H1 (cell line): ENCODE results near the gene PRDX5. TPM values are rescaled to one million over a fixed set of nuclear protein-coding genes. Genes with fewer than 3 reads are reported as not detected.

Experiments
- ATF2 ChIP-seq: IDR thresholded peaks from 2 replicates; pipeline ENCODE4 v1.6.1; 2012; ENCODE audit warnings: low read length, inconsistent platforms
- BACH1 ChIP-seq: IDR thresholded peaks from 2 replicates; pipeline ENCODE4 v1.6.1; 2012; ENCODE audit warnings: low read length, improper control_type of control experiment
- BCL11A ChIP-seq, 2 experiments: IDR thresholded peaks; one replicate each; pipeline ENCODE4 v1.6.1; 2011; ENCODE audit warnings: low read depth in 2 of 2, low read length in 2 of 2, mild to moderate bottlenecking in 2 of 2
- CBX5 ChIP-seq: fragments of 300-800, 300-1000 bp; sonication (generic); IDR thresholded peaks from 2 replicates; pipeline ENCODE4 v1.7.1; 2016; ENCODE audit warnings: antibody characterized with exemption, low read length, low read depth
- CHD2 ChIP-seq: IDR thresholded peaks from 2 replicates; pipeline ENCODE4 v1.6.1; 2012; ENCODE audit warnings: low read length, improper control_type of control experiment
- CTBP2 ChIP-seq: IDR thresholded peaks from 2 replicates; pipeline ENCODE4 v1.7.0; 2011; ENCODE audit warnings: borderline replicate concordance, mild to moderate bottlenecking, moderate library complexity, mixed read lengths, low read length; ENCODE audit not compliant: insufficient read depth, insufficient read length
- E2F6 ChIP-seq: IDR thresholded peaks from 2 replicates; pipeline ENCODE4 v1.6.1; 2012; ENCODE audit warnings: inconsistent platforms
- EP300 ChIP-seq, 2 experiments: IDR thresholded peaks; 1 replicate in 1 of 2; 2 replicates in 1 of 2; pipeline ENCODE4 v1.6.1; 2011 to 2012; ENCODE audit warnings: low read depth in 2 of 2, low read length in 2 of 2, mild to moderate bottlenecking in 2 of 2, borderline replicate concordance in 1 of 2, inconsistent platforms in 1 of 2, moderate library complexity in 1 of 2
- JUN ChIP-seq: IDR thresholded peaks from 2 replicates; pipeline ENCODE4 v1.6.1; 2011; ENCODE audit warnings: low read depth, mild to moderate bottlenecking, improper control_type of control experiment, low read length
- KDM5A ChIP-seq: fragments of 200-600 bp; IDR thresholded peaks from 2 replicates; pipeline ENCODE4 v1.7.1; 2012; ENCODE audit warnings: mild to moderate bottlenecking, low read length, inconsistent platforms, mixed read lengths
- NANOG ChIP-seq: IDR thresholded peaks from 2 replicates; pipeline ENCODE4 v1.6.1; 2011; ENCODE audit warnings: low read length, low read depth, mild to moderate bottlenecking, inconsistent platforms; ENCODE audit not compliant: insufficient read depth, poor library complexity, severe bottlenecking
- NRF1 ChIP-seq: IDR thresholded peaks from 2 replicates; pipeline ENCODE4 v1.6.1; 2011; ENCODE audit warnings: mild to moderate bottlenecking, low read depth, low read length, improper control_type of control experiment
- POLR2AphosphoS5 ChIP-seq: IDR thresholded peaks from 2 replicates; pipeline ENCODE4 v1.6.1; 2011; ENCODE audit warnings: low read depth, low read length
- POU5F1 ChIP-seq: IDR thresholded peaks from 2 replicates; pipeline ENCODE4 v1.6.1; 2011; ENCODE audit warnings: low read depth, mild to moderate bottlenecking, low read length, moderate library complexity
- RFX5 ChIP-seq: IDR thresholded peaks from 2 replicates; pipeline ENCODE4 v1.6.1; 2011; ENCODE audit warnings: low read depth, low read length, improper control_type of control experiment, borderline replicate concordance
- RNF2 ChIP-seq: fragments of 200-900, 300-1000 bp; sonication (generic); IDR thresholded peaks from 2 replicates; pipeline ENCODE4 v1.7.1; 2016; ENCODE audit warnings: borderline replicate concordance, low read depth, mild to moderate bottlenecking, antibody characterized with exemption, low read length; ENCODE audit not compliant: poor library complexity, severe bottlenecking; ENCODE audit errors: missing control alignments
- SIRT6 ChIP-seq: IDR thresholded peaks from one replicate; pipeline ENCODE4 v1.7.1; 2012; ENCODE audit warnings: low read length, inconsistent platforms
- SIX5 ChIP-seq: IDR thresholded peaks from 2 replicates; pipeline ENCODE4 v1.6.1; 2011; ENCODE audit warnings: mild to moderate bottlenecking, low read depth, low read length
- polyA plus RNA-seq, 7 experiments: library from polyadenylated mRNA; depleted of rRNA in 3 of 7; stranded (reverse) in 5 of 7; unstranded in 2 of 7; fragments of >200 nt in 5 of 7; fragments of 200-250 nt in 2 of 7; gene quantifications; 1 replicate in 5 of 7; 2 replicates in 1 of 7; 4 replicates in 1 of 7; pipeline versions ENCODE4 v1.2.1 to v1.2.3, GENCODE V29; 2011 to 2013; ENCODE audit warnings: missing spikeins in 2 of 7, mixed read lengths in 2 of 7
- total RNA-seq: library from RNA; stranded (reverse); fragmentation: NEBNext Ultra II Directional; extraction: Animal tissue kit (Norgen Biotek cat#: 25700); gene quantifications from 2 replicates; pipeline ENCODE4 v1.2.1, GENCODE V29; 2021
- TF ChIP-seq, protein P1 (sequence below), 3 experiments: IDR thresholded peaks; 1 replicate in 2 of 3; 2 replicates in 1 of 3; pipeline versions ENCODE4 v1.5.1 to v1.6.1; 2011; ENCODE audit warnings: low read length in 3 of 3, mild to moderate bottlenecking in 3 of 3, inconsistent platforms in 2 of 3, low read depth in 1 of 3, moderate library complexity in 1 of 3; ENCODE audit not compliant: insufficient read depth in 1 of 3; ENCODE audit errors: control extremely low read depth in 1 of 3

Gene PRDX5
- total and polyA plus RNA-seq, 2 of the 8 experiments (the other 6 are each of a cell fraction or from before 2014, with no cell fraction given) = 201 to 582 TPM

DNA sequence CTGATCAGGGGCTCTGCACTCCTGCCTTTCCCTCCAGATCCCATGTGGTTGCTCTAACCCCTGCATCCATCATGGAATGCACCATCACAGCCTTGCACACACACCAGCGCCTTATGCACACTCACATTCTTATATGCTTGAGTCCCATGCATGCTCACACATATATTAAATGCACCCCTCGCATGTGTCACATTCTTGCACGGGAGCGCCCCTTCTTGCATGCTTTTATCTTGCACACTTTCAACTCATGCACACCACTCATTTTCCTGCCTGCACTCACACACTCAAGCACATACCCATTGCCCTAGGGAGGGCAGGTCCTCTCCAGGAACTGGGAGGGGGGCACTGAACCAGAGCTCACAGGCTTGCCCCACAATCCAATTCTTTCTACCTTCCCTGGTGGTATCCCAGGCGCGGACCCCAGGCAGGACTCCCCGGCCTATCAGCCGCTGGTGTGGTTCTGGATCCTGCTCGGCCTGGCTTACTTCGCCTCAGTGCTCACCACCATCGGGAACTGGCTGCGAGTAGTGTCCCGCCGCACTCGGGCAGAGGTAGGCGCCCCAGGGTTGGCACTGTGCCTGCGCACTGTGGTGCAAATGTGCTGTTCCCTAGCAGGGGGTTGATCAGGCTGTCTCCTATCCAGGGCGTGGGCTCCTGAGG is 20.1 kb upstream of the PRDX5 start (continued):
- TF ChIP-seq EP300 (IDR thresholded peaks at IDR 0.05; ENCODE audit: borderline replicate concordance in 1 of 2, low read depth in 2 of 2, low read length in 2 of 2) (no peak), RNF2 (peak; percentile 72), NANOG (no peak), POLR2AphosphoS5 (no peak), ATF2 (no peak), RFX5 (no peak), JUN (no peak), CHD2 (no peak), BCL11A (IDR thresholded peaks at IDR 0.05; ENCODE audit: low read depth in 2 of 2, low read length in 2 of 2) (no peak), CTBP2 (no peak), SIRT6 (no peak), CBX5 (no peak), SIX5 (no peak), KDM5A (no peak), BACH1 (no peak), POU5F1 (no peak), NRF1 (no peak), E2F6 (peak; percentile 26; the same call in 1 of the 2 replicates)
- TF ChIP-seq, protein P1, sequence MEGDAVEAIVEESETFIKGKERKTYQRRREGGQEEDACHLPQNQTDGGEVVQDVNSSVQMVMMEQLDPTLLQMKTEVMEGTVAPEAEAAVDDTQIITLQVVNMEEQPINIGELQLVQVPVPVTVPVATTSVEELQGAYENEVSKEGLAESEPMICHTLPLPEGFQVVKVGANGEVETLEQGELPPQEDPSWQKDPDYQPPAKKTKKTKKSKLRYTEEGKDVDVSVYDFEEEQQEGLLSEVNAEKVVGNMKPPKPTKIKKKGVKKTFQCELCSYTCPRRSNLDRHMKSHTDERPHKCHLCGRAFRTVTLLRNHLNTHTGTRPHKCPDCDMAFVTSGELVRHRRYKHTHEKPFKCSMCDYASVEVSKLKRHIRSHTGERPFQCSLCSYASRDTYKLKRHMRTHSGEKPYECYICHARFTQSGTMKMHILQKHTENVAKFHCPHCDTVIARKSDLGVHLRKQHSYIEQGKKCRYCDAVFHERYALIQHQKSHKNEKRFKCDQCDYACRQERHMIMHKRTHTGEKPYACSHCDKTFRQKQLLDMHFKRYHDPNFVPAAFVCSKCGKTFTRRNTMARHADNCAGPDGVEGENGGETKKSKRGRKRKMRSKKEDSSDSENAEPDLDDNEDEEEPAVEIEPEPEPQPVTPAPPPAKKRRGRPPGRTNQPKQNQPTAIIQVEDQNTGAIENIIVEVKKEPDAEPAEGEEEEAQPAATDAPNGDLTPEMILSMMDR (IDR thresholded peaks at IDR 0.05; ENCODE audit: control extremely low read depth in 1 of 3, insufficient read depth in 1 of 3, low read depth in 1 of 3, low read length in 3 of 3) = no peak
